K562 (cell line): ENCODE results near the gene DNM1. TPM values are rescaled to one million over a fixed set of nuclear protein-coding genes. Genes with fewer than 3 reads are reported as not detected.
A peak's percentile ranks its signal among the peaks of the same experiment; 100 is the strongest.

Source experiments
- ATF1 ChIP-seq, 2 experiments: fragments of 450-650 bp in 1 of 2; IDR thresholded peaks; 2 replicates each; pipeline ENCODE4 v1.6.1; 2016; ENCODE audit warnings: missing compliant biosample characterization in 1 of 2, missing genetic modification characterization in 1 of 2
- ATF7 ChIP-seq: fragments of 450-650 bp; IDR thresholded peaks from 2 replicates; pipeline ENCODE4 v1.7.1; 2014; ENCODE audit warnings: mild to moderate bottlenecking, moderate library complexity
- CBFA2T2 ChIP-seq: fragments of 450-650 bp; conservative IDR thresholded peaks from 2 replicates; pipeline ENCODE4 v1.6.1; 2017; ENCODE audit warnings: mild to moderate bottlenecking
- CSDE1 ChIP-seq, 2 experiments: fragments of 450-650 bp; IDR thresholded peaks; 2 replicates each; pipeline ENCODE4 v1.6.1; 2016; ENCODE audit warnings: mild to moderate bottlenecking in 1 of 2
- ELK1 ChIP-seq: sonication (generic); formaldehyde crosslinking; IDR thresholded peaks from 2 replicates; pipeline ENCODE4 v1.8.1; 2022; ENCODE audit warnings: missing genetic modification reagents
- ETV1 ChIP-seq: fragments of 450-650 bp; conservative IDR thresholded peaks from 2 replicates; pipeline ENCODE4 v1.6.1; 2016; ENCODE audit warnings: missing genetic modification characterization, control low read depth, low read depth, missing compliant biosample characterization
- EWSR1 ChIP-seq: fragments of 450-650 bp; IDR thresholded peaks from 2 replicates; pipeline ENCODE4 v1.6.1; 2018; ENCODE audit warnings: borderline replicate concordance, mild to moderate bottlenecking, low read depth, moderate library complexity; ENCODE audit not compliant: partially characterized antibody
- FOXA1 ChIP-seq: fragments of 450-650 bp; IDR thresholded peaks from 2 replicates; pipeline ENCODE4 v1.6.1; 2016; ENCODE audit warnings: mild to moderate bottlenecking, borderline replicate concordance
- MYC ChIP-seq, 2 experiments: fragments of 250-450 bp in 1 of 2; sonication (Bioruptor Pico) in 1 of 2; IDR thresholded peaks; 2 replicates each; pipeline versions ENCODE4 v1.5.1 to v1.6.1; 2012 to 2021; ENCODE audit warnings: low read depth in 2 of 2, borderline replicate concordance in 1 of 2, improper control_type of control experiment in 1 of 2, low read length in 1 of 2, mild to moderate bottlenecking in 1 of 2, moderate library complexity in 1 of 2
- NFXL1 ChIP-seq: fragments of 450-650 bp; formaldehyde crosslinking; IDR thresholded peaks from 2 replicates; pipeline ENCODE4 v1.4.0; 2021; ENCODE audit warnings: mild to moderate bottlenecking
- POU5F1 ChIP-seq: fragments of 150-350 bp; IDR thresholded peaks from 2 replicates; pipeline ENCODE4 v1.6.1; 2014; ENCODE audit warnings: borderline replicate concordance, low read length, low read depth, mild to moderate bottlenecking; ENCODE audit not compliant: partially characterized antibody
- SMARCC2 ChIP-seq: fragments of 450-650 bp; IDR thresholded peaks from 2 replicates; pipeline ENCODE4 v1.6.1; 2017; ENCODE audit warnings: antibody characterized with exemption, moderate library complexity, mild to moderate bottlenecking, low read depth
- STAT5A ChIP-seq: IDR thresholded peaks from 2 replicates; pipeline ENCODE4 v1.6.1; 2012; ENCODE audit warnings: low read length, inconsistent platforms, borderline replicate concordance
- TAF9B ChIP-seq: fragments of 450-650 bp; IDR thresholded peaks from 2 replicates; pipeline ENCODE4 v1.6.1; 2018; ENCODE audit warnings: mild to moderate bottlenecking; ENCODE audit not compliant: partially characterized antibody
- TOE1 ChIP-seq, 2 experiments: fragments of 450-650 bp in 1 of 2; sonication (generic) in 1 of 2; formaldehyde crosslinking in 1 of 2; IDR thresholded peaks; 2 replicates each; pipeline versions ENCODE4 v1.7.1 to v1.8.0; 2016 to 2022; ENCODE audit warnings: borderline replicate concordance in 2 of 2, mild to moderate bottlenecking in 2 of 2, antibody characterized with exemption in 1 of 2, inconsistent platforms in 1 of 2, low read depth in 1 of 2, missing genetic modification reagents in 1 of 2, moderate library complexity in 1 of 2
- U2AF1 ChIP-seq: fragments of 200-400 bp; formaldehyde crosslinking; optimal IDR thresholded peaks from 2 replicates; pipeline ENCODE3; 2017; ENCODE audit warnings: mild to moderate bottlenecking, low read depth, low read length, moderate library complexity
- YBX1 ChIP-seq: fragments of 450-650 bp; IDR thresholded peaks from 2 replicates; pipeline ENCODE4 v1.7.1; 2016; ENCODE audit warnings: mild to moderate bottlenecking
- ZNF124 ChIP-seq: sonication (generic); formaldehyde crosslinking; IDR thresholded peaks from 2 replicates; pipeline ENCODE4 v1.8.1; 2022; ENCODE audit warnings: missing genetic modification reagents
- ZNF174 ChIP-seq: fragments of 250-450 bp; sonication (Bioruptor Pico); IDR thresholded peaks from 2 replicates; pipeline ENCODE4 v1.4.0; 2020; ENCODE audit warnings: mild to moderate bottlenecking
- ZNF263 ChIP-seq: sonication (generic); formaldehyde crosslinking; IDR thresholded peaks from 2 replicates; pipeline ENCODE4 v1.8.0; 2022; ENCODE audit warnings: mild to moderate bottlenecking, missing genetic modification reagents, borderline replicate concordance
- ZNF395 ChIP-seq: fragments of 200-800 bp; sonication (Bioruptor generic); IDR thresholded peaks from 2 replicates; pipeline ENCODE4 v1.6.1; 2017; ENCODE audit warnings: missing genetic modification characterization, missing compliant biosample characterization
- ZNF41 ChIP-seq: fragments of 250-450 bp; sonication (Bioruptor Pico); conservative IDR thresholded peaks from 2 replicates; pipeline ENCODE4 v1.4.0; 2020; ENCODE audit warnings: mild to moderate bottlenecking
- ZNF57 ChIP-seq: fragments of 450-650 bp; formaldehyde crosslinking; IDR thresholded peaks from 2 replicates; pipeline ENCODE4 v1.4.0; 2020; ENCODE audit warnings: mild to moderate bottlenecking, moderate library complexity
- ZNF583 ChIP-seq: fragments of 250-450 bp; sonication (Bioruptor Pico); IDR thresholded peaks from 2 replicates; pipeline ENCODE4 v1.4.0; 2020
- polyA plus RNA-seq, 8 experiments: library from polyadenylated mRNA; depleted of rRNA in 4 of 8; stranded (reverse) in 5 of 8; unstranded in 3 of 8; fragments of >200 nt; fragmentation: Nextera tagmentation in 2 of 8; fragmentation: Illumina TruSeq in 1 of 8; extraction: Ambion mirVana in 2 of 8; extraction: Trizol in 1 of 8; gene quantifications; 2 replicates each; pipeline versions ENCODE4 v1.2.1 to v1.2.3, GENCODE V29; 2011 to 2014; ENCODE audit warnings: inconsistent platforms in 1 of 8, missing spikeins in 1 of 8
- total RNA-seq, 7 experiments: library from RNA; depleted of rRNA in 6 of 7; stranded (reverse); fragments of >200 nt in 6 of 7; fragmentation: Illumina TruSeq in 2 of 7; extraction: Trizol in 2 of 7; gene quantifications; 2 replicates each; pipeline versions ENCODE4 v1.2.1 to v1.2.3, GENCODE V29; 2011 to 2021; ENCODE audit warnings: low replicate concordance in 1 of 7
- TF ChIP-seq, protein P1 (sequence below): sonication (generic); formaldehyde crosslinking; IDR thresholded peaks from 2 replicates; pipeline ENCODE4 v1.8.0; 2022; ENCODE audit warnings: mild to moderate bottlenecking, missing genetic modification reagents

Gene DNM1
- total and polyA plus RNA-seq, 9 of the 15 experiments (the other 6 are each of a cell fraction or from before 2014, with no cell fraction given) = 0.39 to 23.1 (median 9.1) TPM

- no peak for TF ChIP-seq TOE1 (IDR thresholded peaks at IDR 0.05; ENCODE audit: borderline replicate concordance)
- TF ChIP-seq TOE1 (CRISPR knock-in tag; IDR thresholded peaks at IDR 0.05; ENCODE audit: borderline replicate concordance, low read depth) = no peak
- no peak for TF ChIP-seq STAT5A
- TF ChIP-seq POU5F1 = no peak
- no peak for TF ChIP-seq SMARCC2
- TF ChIP-seq ZNF174 (CRISPR knock-in tag) = peak; percentile 55; the same call in 1 of the 2 replicates
- TF ChIP-seq ZNF124 (CRISPR knock-in tag) = no peak
- TF ChIP-seq, protein P1, sequence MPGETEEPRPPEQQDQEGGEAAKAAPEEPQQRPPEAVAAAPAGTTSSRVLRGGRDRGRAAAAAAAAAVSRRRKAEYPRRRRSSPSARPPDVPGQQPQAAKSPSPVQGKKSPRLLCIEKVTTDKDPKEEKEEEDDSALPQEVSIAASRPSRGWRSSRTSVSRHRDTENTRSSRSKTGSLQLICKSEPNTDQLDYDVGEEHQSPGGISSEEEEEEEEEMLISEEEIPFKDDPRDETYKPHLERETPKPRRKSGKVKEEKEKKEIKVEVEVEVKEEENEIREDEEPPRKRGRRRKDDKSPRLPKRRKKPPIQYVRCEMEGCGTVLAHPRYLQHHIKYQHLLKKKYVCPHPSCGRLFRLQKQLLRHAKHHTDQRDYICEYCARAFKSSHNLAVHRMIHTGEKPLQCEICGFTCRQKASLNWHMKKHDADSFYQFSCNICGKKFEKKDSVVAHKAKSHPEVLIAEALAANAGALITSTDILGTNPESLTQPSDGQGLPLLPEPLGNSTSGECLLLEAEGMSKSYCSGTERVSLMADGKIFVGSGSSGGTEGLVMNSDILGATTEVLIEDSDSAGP (CRISPR knock-in tag) = no peak
- peak; percentile 96 for TF ChIP-seq MYC (IDR thresholded peaks at IDR 0.05; ENCODE audit: low read depth, low read length)
- 0 out of 2 replicates have a peak, but pooled peaks have one; percentile 88 for TF ChIP-seq MYC (CRISPR knock-in tag; IDR thresholded peaks at IDR 0.05; ENCODE audit: borderline replicate concordance, low read depth)
- TF ChIP-seq NFXL1 = 0 out of 2 replicates have a peak, but pooled peaks have one; percentile 36
- TF ChIP-seq ZNF41 = no peak
- TF ChIP-seq CBFA2T2 = no peak
- TF ChIP-seq ZNF57 = peak; percentile 16
- no peak for TF ChIP-seq ATF1 (CRISPR knock-in tag; IDR thresholded peaks at IDR 0.05)
- peak; percentile 84 for TF ChIP-seq ATF1 (tag; IDR thresholded peaks at IDR 0.05)
- TF ChIP-seq ZNF395 (CRISPR knock-in tag) = no peak
- peak; percentile 99 for TF ChIP-seq U2AF1
- no peak for TF ChIP-seq EWSR1
- TF ChIP-seq ZNF583 = peak; percentile 53; the same call in 1 of the 2 replicates
- TF ChIP-seq CSDE1 (IDR thresholded peaks at IDR 0.05) = no peak
- TF ChIP-seq ZNF263 (CRISPR knock-in tag) = no peak
- TF ChIP-seq ATF7 = no peak
- TF ChIP-seq YBX1 = no peak
- no peak for TF ChIP-seq ELK1 (CRISPR knock-in tag)
- no peak for TF ChIP-seq FOXA1
- peak; percentile 86 for TF ChIP-seq ETV1 (tag)
- TF ChIP-seq TAF9B = no peak
These were observed 11.7 kb upstream of the DNM1 start, which contains the start of gene CIZ1 (continued) for GRCh38 chr9:128191406-128192046.
